CD4-positive, CD25-positive, alpha-beta regulatory T cell (primary cell): Measurements from ENCODE around the gene PLXNB1. TPM values are rescaled to one million over a fixed set of nuclear protein-coding genes. Genes with fewer than 3 reads are reported as not detected.
A peak's percentile ranks its signal among the peaks of the same experiment; 100 is the strongest.

Experiments used
- ATAC-seq, 2 donors: fragments of 150-1000 bp; cut with Tn5 transposase; one replicate each; pipeline ENCODE4 v1.10.0; 2021; ENCODE audit warnings: low read depth in 2 of 2, moderate number of reproducible peaks in 2 of 2, moderate library complexity in 1 of 2
- DNase-seq, 3 donors: peaks; one replicate each; pipeline versions ENCODE4 v3.0.0 to v3.0.0-alpha.2; 2012 to 2022; ENCODE audit warnings: mixed read lengths in 1 of 3
- H3K27ac ChIP-seq: one replicate; pipeline ENCODE4 v1.7.0; 2013; ENCODE audit warnings: mild to moderate bottlenecking, low read length; ENCODE audit not compliant: insufficient read depth, poor library complexity, severe bottlenecking
- H3K27me3 ChIP-seq: one replicate; pipeline ENCODE4 v1.7.0; 2013; ENCODE audit warnings: low read length; ENCODE audit not compliant: control insufficient read depth, insufficient read depth
- H3K36me3 ChIP-seq: one replicate; pipeline ENCODE4 v1.7.0; 2013; ENCODE audit warnings: mild to moderate bottlenecking, low read length, moderate library complexity; ENCODE audit not compliant: control insufficient read depth, insufficient read depth
- H3K4me1 ChIP-seq: 2 replicates; pipeline ENCODE4 v1.7.0; 2013; ENCODE audit warnings: mild to moderate bottlenecking, low read length; ENCODE audit not compliant: insufficient read depth, control insufficient read depth, poor library complexity, severe bottlenecking
- H3K4me3 ChIP-seq: one replicate; pipeline ENCODE4 v1.7.0; 2013; ENCODE audit warnings: low read depth, mild to moderate bottlenecking, low read length, moderate library complexity
- H3K9me3 ChIP-seq, 2 experiments: 1 replicate in 1 of 2; 2 replicates in 1 of 2; pipeline ENCODE4 v1.7.0; 2013; ENCODE audit warnings: low read length in 2 of 2, mild to moderate bottlenecking in 1 of 2, moderate library complexity in 1 of 2; ENCODE audit not compliant: control insufficient read depth in 2 of 2
- H3K27ac Mint-ChIP-seq, 3 donors: one replicate each; pipeline ENCODE4 v1.8.0; 2020 to 2022; ENCODE audit warnings: mild to moderate bottlenecking in 3 of 3, mixed read lengths in 3 of 3, moderate library complexity in 2 of 3
- H3K27me3 Mint-ChIP-seq: one replicate; pipeline ENCODE4 v1.8.0; 2022; ENCODE audit warnings: mild to moderate bottlenecking, mixed read lengths
- H3K36me3 Mint-ChIP-seq: one replicate; pipeline ENCODE4 v1.8.0; 2020; ENCODE audit warnings: mixed read lengths
- H3K4me1 Mint-ChIP-seq, 4 donors: one replicate each; pipeline ENCODE4 v1.8.0; 2020 to 2022; ENCODE audit warnings: mixed read lengths in 4 of 4, mild to moderate bottlenecking in 1 of 4
- H3K4me3 Mint-ChIP-seq, 4 donors: one replicate each; pipeline ENCODE4 v1.8.0; 2020 to 2022; ENCODE audit warnings: mild to moderate bottlenecking in 4 of 4, mixed read lengths in 4 of 4, moderate library complexity in 3 of 4
- H3K9me3 Mint-ChIP-seq, 7 donors: one replicate each; pipeline ENCODE4 v1.8.0; 2020 to 2022; ENCODE audit warnings: mixed read lengths in 7 of 7, mild to moderate bottlenecking in 3 of 7, moderate library complexity in 2 of 7
- polyA plus RNA-seq, 4 donors: library from polyadenylated mRNA; unstranded; fragments of 300-500 nt; fragmentation: Illumina TruSeq; gene quantifications; one replicate each; pipeline ENCODE4 v1.2.3, GENCODE V29; 2021
- total RNA-seq: library from RNA; stranded (reverse); gene quantifications from one replicate; pipeline ENCODE4 v1.2.3, GENCODE V29; 2022

PLXNB1 gene, protein sequence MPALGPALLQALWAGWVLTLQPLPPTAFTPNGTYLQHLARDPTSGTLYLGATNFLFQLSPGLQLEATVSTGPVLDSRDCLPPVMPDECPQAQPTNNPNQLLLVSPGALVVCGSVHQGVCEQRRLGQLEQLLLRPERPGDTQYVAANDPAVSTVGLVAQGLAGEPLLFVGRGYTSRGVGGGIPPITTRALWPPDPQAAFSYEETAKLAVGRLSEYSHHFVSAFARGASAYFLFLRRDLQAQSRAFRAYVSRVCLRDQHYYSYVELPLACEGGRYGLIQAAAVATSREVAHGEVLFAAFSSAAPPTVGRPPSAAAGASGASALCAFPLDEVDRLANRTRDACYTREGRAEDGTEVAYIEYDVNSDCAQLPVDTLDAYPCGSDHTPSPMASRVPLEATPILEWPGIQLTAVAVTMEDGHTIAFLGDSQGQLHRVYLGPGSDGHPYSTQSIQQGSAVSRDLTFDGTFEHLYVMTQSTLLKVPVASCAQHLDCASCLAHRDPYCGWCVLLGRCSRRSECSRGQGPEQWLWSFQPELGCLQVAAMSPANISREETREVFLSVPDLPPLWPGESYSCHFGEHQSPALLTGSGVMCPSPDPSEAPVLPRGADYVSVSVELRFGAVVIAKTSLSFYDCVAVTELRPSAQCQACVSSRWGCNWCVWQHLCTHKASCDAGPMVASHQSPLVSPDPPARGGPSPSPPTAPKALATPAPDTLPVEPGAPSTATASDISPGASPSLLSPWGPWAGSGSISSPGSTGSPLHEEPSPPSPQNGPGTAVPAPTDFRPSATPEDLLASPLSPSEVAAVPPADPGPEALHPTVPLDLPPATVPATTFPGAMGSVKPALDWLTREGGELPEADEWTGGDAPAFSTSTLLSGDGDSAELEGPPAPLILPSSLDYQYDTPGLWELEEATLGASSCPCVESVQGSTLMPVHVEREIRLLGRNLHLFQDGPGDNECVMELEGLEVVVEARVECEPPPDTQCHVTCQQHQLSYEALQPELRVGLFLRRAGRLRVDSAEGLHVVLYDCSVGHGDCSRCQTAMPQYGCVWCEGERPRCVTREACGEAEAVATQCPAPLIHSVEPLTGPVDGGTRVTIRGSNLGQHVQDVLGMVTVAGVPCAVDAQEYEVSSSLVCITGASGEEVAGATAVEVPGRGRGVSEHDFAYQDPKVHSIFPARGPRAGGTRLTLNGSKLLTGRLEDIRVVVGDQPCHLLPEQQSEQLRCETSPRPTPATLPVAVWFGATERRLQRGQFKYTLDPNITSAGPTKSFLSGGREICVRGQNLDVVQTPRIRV (N-terminal part only)
- 5.2 TPM for total RNA-seq
- polyA plus RNA-seq = under 1 TPM in 1 of 4 donors, not detected in 3; 0.07 TPM

DNA sequence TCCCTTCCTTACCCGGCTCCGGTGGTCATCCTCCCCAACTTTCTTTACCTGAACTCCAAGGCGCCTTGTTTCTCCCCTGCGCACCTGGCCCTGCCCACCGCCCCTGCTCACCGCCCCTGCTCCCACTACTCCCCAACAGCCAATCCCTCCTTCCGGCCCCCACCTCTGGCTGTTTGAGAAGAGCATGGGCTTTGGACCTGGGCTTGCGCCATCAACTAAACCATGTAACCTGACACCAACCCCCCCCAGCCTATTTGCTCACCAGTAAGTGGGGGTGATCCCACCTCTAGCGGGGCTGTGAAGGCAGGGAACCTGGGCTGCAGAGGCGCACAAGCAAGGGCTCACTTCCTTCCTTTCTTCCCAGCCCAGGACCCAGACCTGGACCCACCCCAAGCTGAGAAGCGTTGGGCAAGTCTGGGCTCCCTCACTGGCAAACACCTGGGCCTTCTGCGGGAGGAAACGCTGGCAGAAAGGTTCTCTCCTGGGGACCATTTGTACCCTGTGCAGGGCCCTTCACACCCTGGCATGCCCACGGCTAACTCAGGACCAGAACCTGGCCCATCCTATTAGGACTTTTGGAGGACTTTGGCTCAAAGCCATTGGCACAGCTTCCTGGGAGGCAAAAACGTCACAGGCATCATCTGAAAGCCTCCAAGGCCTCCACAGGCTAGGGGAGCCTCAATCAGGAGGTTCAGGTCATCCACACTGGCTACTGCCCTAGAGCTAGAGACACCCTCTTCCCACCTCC is at the start of gene PLXNB1:
PLXNB1 (minus strand) TSS at position 127 of the 748 bp plus-strand sequence. CDS start 5,475 bp downstream, outside the sequence.
- no peak within 1 kb of the TSS for H3K27ac ChIP-seq
- Mint-ChIP-seq H3K4me1 (peaks cover 0 to 30% (median 4%) of the 10 kb centered on the region in 4 donors), H3K36me3 (no peaks in the 10 kb centered on the region), H3K4me3 (peak within 1 kb of the TSS; percentile 57 to 91 (median 82)), H3K27ac (peak within 1 kb of the TSS in 1 of 3 donors; percentile 66), H3K9me3 (peaks cover 0 to 2% (median 0%) of the 10 kb centered on the region in 7 donors), H3K27me3 (peaks cover 22% of the 10 kb centered on the region)
- peak in 1 of 3 donors; percentile 27 for DNase-seq
- H3K4me1 ChIP-seq = peaks cover 8% of the 10 kb centered on the region
- peaks cover 2% of the 10 kb centered on the region for H3K27me3 ChIP-seq
- ATAC-seq = peak in 1 of 2 donors; percentile 18
- H3K36me3 ChIP-seq = peaks cover 8% of the 10 kb centered on the region
- H3K9me3 ChIP-seq = no peaks in the 10 kb centered on the region
- H3K4me3 ChIP-seq = no peak within 1 kb of the TSS

DNA sequence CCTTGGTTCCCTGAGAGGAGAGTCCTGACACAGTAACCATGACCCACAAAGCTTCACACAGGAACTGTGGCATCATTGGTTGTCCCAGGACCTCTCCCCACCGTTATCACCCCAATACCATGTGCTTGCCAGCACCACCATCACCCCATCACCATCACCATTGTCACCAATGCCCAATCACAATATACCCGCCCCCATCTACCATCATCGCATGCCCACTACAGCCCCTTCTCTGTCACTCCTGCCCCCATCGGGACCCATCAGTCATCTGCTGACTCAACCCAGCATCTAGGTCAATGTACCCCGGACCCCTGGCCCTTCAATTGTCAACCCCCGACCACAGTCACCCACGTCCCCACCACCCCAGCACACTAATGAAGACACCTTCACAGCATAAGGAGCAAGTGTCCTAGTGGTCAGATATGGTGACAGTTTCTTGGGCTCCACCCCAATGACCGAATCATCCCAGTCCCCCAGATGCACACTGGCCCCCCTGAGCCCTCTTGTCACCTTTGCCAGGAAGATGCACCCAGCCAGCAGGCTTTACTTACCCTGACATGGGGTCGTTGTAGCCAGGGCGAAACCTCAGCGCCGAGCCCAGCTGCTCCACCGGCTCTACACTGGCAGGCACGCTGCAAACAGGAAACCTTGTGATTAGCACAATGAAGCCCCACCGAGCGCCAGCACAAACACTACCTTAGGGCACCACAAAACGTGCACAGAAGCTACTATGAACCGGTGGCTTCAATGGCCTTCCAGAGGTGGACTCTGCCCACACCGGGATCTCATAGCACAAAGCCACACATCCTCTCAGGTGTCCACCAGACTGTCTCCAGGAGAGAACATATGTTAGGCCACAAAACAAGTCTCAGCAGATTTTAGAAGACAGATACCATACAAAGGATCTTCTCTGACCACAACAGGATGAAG is 49.0 kb upstream of the PLXNB1 start:
- ATAC-seq (peak; percentile 87 to 90), DNase-seq (peak; percentile 36 to 87 (median 86))
- peaks cover 5 to 59% (median 30%) of the 10 kb centered on the region in 4 donors for H3K4me1 Mint-ChIP-seq
- H3K36me3 ChIP-seq = peaks cover 8% of the 10 kb centered on the region
- peaks cover 6% of the 10 kb centered on the region for H3K36me3 Mint-ChIP-seq
- peaks cover 0 to 3% (median 0%) of the 10 kb centered on the region in 7 donors for H3K9me3 Mint-ChIP-seq
- H3K27me3 ChIP-seq = no peaks in the 10 kb centered on the region
- peaks cover 53% of the 10 kb centered on the region for H3K4me1 ChIP-seq
- H3K27ac Mint-ChIP-seq = peak overlapping the region; percentile 93 to 100 (median 99)
- peak overlapping the region; percentile 77 for H3K27ac ChIP-seq
- H3K4me3 Mint-ChIP-seq = peak overlapping the region; percentile 91 to 94 (median 92)
- peak overlapping the region; percentile 84 for H3K4me3 ChIP-seq
- no peaks in the 10 kb centered on the region for H3K27me3 Mint-ChIP-seq
- H3K9me3 ChIP-seq = no peaks in the 10 kb centered on the region

DNA sequence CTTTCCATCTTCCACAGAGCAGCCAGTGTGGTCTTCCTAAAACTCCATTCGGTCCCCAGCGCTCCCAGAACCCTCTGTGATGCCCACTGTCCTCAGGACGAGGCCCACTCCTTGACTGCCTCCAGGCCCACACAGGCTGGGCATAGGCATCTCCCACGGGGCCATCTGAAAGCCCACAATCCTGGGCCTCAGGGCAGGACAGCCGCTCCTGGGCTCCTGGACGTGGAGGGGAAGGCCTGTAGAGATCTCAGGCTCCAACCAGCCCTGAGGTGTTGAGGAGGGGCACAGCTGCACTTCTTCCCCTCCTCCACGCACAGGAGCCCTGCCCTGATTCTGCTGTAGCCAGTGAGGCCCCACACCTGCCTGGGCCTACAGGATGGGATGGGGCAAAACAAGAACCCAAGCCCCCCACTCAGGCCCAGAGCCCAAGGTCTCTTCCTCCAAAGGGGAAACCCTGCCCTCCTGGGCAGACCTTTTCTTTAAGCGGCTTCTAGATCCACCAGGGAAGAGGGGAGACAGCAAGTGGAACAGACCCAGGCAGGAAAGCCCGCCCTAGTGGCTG is 48.2 kb upstream of the PLXNB1 start:
- DNase-seq (no peak), ATAC-seq (no peak)
- Histone ChIP-seq H3K4me3 (peak overlapping the region; percentile 84), H3K9me3 (no peaks in the 10 kb centered on the region), H3K36me3 (peaks cover 8% of the 10 kb centered on the region), H3K4me1 (peaks cover 60% of the 10 kb centered on the region), H3K27me3 (no peaks in the 10 kb centered on the region), H3K27ac (peak overlapping the region; percentile 77)
- Mint-ChIP-seq H3K27me3 (no peaks in the 10 kb centered on the region), H3K36me3 (peaks cover 6% of the 10 kb centered on the region), H3K4me1 (peaks cover 6 to 67% (median 37%) of the 10 kb centered on the region in 4 donors), H3K4me3 (peak overlapping the region; percentile 91 to 94 (median 92)), H3K27ac (peak overlapping the region; percentile 93 to 100 (median 99)), H3K9me3 (peaks cover 0 to 3% (median 0%) of the 10 kb centered on the region in 7 donors)

DNA sequence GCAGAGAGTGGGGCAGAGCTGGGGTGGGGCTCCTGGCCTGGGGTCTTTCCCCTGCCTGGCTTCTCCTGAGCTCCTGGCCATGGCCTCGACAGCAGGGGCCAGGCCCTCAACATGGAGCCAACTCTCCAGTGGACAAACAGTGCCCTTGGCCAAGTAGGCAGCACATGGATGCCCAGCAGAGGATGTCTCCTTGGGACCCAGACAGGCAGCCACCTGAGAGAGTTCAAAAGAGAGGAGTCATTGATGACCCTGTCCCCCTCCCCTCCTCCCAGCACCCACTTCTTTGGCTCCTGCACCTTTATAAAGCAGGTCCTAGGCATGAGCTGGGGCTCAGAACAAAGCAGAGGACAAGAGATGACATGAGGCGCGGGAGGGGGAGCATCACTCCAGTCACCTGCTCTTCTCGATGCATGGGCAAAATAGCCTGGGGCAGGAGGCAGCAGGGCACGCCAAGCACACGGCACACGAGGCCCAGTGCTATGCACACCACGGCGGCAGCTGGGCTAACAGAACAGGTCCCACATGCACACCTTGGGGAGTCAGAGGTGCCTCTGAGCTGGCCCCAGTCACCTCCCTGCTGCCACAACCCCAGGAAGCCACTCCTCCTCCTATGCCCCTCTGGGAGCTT is 46.7 kb upstream of the PLXNB1 start:
- Histone ChIP-seq H3K4me1 (peaks cover 73% of the 10 kb centered on the region), H3K27ac (peak overlapping the region; percentile 33), H3K27me3 (no peaks in the 10 kb centered on the region), H3K9me3 (no peaks in the 10 kb centered on the region), H3K4me3 (no peak overlapping the region), H3K36me3 (peaks cover 8% of the 10 kb centered on the region)
- DNase-seq (no peak), ATAC-seq (no peak)
- Mint-ChIP-seq H3K9me3 (peaks cover 0 to 3% (median 0%) of the 10 kb centered on the region in 7 donors), H3K4me3 (peak overlapping the region; percentile 41 to 83 (median 54)), H3K27me3 (no peaks in the 10 kb centered on the region), H3K36me3 (peaks cover 6% of the 10 kb centered on the region), H3K27ac (peak overlapping the region; percentile 93 to 100 (median 99)), H3K4me1 (peaks cover 10 to 72% (median 41%) of the 10 kb centered on the region in 4 donors)

DNA sequence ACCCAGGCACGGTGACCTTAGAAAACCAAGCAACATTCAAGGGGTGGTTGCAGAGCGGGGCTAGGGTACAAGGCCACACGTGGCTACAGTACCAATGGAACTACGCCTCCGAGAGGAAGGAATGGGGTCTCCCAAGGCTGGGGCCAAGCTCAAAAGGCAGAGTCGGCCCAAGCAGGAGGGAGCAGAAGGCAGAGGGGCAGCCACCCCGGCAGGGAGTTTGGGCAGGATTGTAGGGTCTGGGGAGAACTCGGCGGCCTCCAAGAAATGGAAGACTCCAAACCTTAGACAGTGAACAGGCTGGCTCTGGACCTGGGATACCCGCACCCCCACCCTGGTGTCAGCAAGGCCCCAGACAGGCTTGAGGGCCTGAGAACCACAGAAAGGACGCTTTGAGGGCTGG is 45.3 kb upstream of the PLXNB1 start:
- peaks cover 7 to 79% (median 39%) of the 10 kb centered on the region in 4 donors for H3K4me1 Mint-ChIP-seq
- H3K27me3 ChIP-seq = no peaks in the 10 kb centered on the region
- H3K9me3 ChIP-seq = no peaks in the 10 kb centered on the region
- H3K36me3 Mint-ChIP-seq = peaks cover 6% of the 10 kb centered on the region
- DNase-seq = no peak
- no peak for ATAC-seq
- H3K27ac ChIP-seq = peak overlapping the region; percentile 33
- H3K4me1 ChIP-seq = peaks cover 83% of the 10 kb centered on the region
- no peak overlapping the region for H3K4me3 ChIP-seq
- H3K4me3 Mint-ChIP-seq = peak overlapping the region in 1 of 4 donors; percentile 59
- peaks cover 8% of the 10 kb centered on the region for H3K36me3 ChIP-seq
- peaks cover 0 to 3% (median 0%) of the 10 kb centered on the region in 7 donors for H3K9me3 Mint-ChIP-seq
- H3K27me3 Mint-ChIP-seq = no peaks in the 10 kb centered on the region
- H3K27ac Mint-ChIP-seq = peak overlapping the region; percentile 61 to 93 (median 82)
